Thymus (tissue), 14 donors: ENCODE data around the gene CALHM6. TPM values are rescaled to one million over a fixed set of nuclear protein-coding genes. Genes with fewer than 3 reads are reported as not detected.
A peak's percentile ranks its signal among the peaks of the same experiment; 100 is the strongest.

Experiments used
- DNase-seq, 9 donors: peaks; one replicate each; pipeline ENCODE4 v3.0.0-alpha.2; 2013; ENCODE audit warnings: low spot score in 9 of 9, low read depth in 6 of 9, missing footprints in 1 of 9
- H3K27ac ChIP-seq, 2 donors: one replicate each; pipeline ENCODE4 v1.5.1; 2013; ENCODE audit warnings: control low read depth in 1 of 2, low read depth in 1 of 2, low read length in 1 of 2, mild to moderate bottlenecking in 1 of 2, moderate library complexity in 1 of 2
- H3K27me3 ChIP-seq, 2 donors: one replicate each; pipeline ENCODE4 v1.5.1; 2013; ENCODE audit warnings: low read length in 1 of 2; ENCODE audit not compliant: control insufficient read depth in 2 of 2, insufficient read depth in 1 of 2
- H3K36me3 ChIP-seq, 2 donors: one replicate each; pipeline ENCODE4 v1.5.1; 2013; ENCODE audit warnings: low read length in 1 of 2, mild to moderate bottlenecking in 1 of 2, moderate library complexity in 1 of 2; ENCODE audit not compliant: control insufficient read depth in 2 of 2, insufficient read depth in 2 of 2
- H3K4me1 ChIP-seq, 2 donors: one replicate each; pipeline ENCODE4 v1.5.1; 2013; ENCODE audit warnings: low read length in 2 of 2; ENCODE audit not compliant: control insufficient read depth in 2 of 2, insufficient read depth in 2 of 2
- H3K4me3 ChIP-seq, 2 donors: one replicate each; pipeline ENCODE4 v1.5.1; 2013; ENCODE audit warnings: low read length in 2 of 2, control low read depth in 1 of 2, mild to moderate bottlenecking in 1 of 2
- H3K9me3 ChIP-seq, 2 donors: one replicate each; pipeline ENCODE4 v1.5.1; 2013; ENCODE audit warnings: low read length in 1 of 2, mild to moderate bottlenecking in 1 of 2; ENCODE audit not compliant: control insufficient read depth in 2 of 2, insufficient read depth in 1 of 2
- WGBS: extraction: QIAGEN DNeasy Blood & Tissue Kit; methylation state at CpG from one replicate; pipeline ENCODE4 v1.1.7; 2013; 5-methylcytosine and 5-hydroxymethylcytosine counted together
- long read RNA-seq, 10 donors: transcript quantifications; one replicate each; lab custom pipeline, GENCODE V29; 2026
- polyA plus RNA-seq: library from polyadenylated mRNA; stranded (reverse); fragments of 200-250 nt; gene quantifications from one replicate; pipeline ENCODE4 v1.2.3, GENCODE V29; 2013
- total RNA-seq: library from RNA; stranded (reverse); fragments of 120-200 nt; gene quantifications from one replicate; pipeline ENCODE4 v1.2.4, GENCODE V29; 2013
- donor health status: healthy.

Gene CALHM6
- total RNA-seq = 43.4 TPM
- polyA plus RNA-seq = 45.3 TPM
- long read RNA-seq, donor 1 = 0 reads
- long read RNA-seq, donor 2 = 0 reads
- long read RNA-seq, donor 3, partial matches to known transcripts = 25 of 29 reads
- long read RNA-seq, donor 3, other reads (novel, unspliced or antisense) = 0 of 29 reads
- long read RNA-seq, donor 4, partial matches to known transcripts = 15 of 17 reads
- long read RNA-seq, donor 4, other reads (novel, unspliced or antisense) = 0 of 17 reads
- long read RNA-seq, donor 5, partial matches to known transcripts = 28 of 31 reads
- long read RNA-seq, donor 5, other reads (novel, unspliced or antisense) = 0 of 31 reads
- long read RNA-seq, donor 6, partial matches to known transcripts = 7 of 9 reads
- long read RNA-seq, donor 6, other reads (novel, unspliced or antisense) = 0 of 9 reads
- long read RNA-seq, donor 7, partial matches to known transcripts = 6 of 7 reads
- long read RNA-seq, donor 7, other reads (novel, unspliced or antisense) = 0 of 7 reads
- long read RNA-seq, donor 8, partial matches to known transcripts = 12 of 13 reads
- long read RNA-seq, donor 8, other reads (novel, unspliced or antisense) = 0 of 13 reads
- long read RNA-seq, donor 9, partial matches to known transcripts = 20 of 20 reads
- long read RNA-seq, donor 9, other reads (novel, unspliced or antisense) = 0 of 20 reads
- long read RNA-seq, donor 10, partial matches to known transcripts = 21 of 22 reads
- long read RNA-seq, donor 10, other reads (novel, unspliced or antisense) = 0 of 22 reads

GRCh38 chr6:116461331-116461931 is at the start of gene CALHM6:
CALHM6 (plus strand) TSS chr6:116461375; CDS start chr6:116461930, 555 bp downstream.
- DNase-seq = no peak
- no peaks in the 10 kb centered on the region for H3K27me3 ChIP-seq
- peak within 1 kb of the TSS; percentile 16 to 25 for H3K27ac ChIP-seq
- H3K4me3 ChIP-seq = peak within 1 kb of the TSS; percentile 45 to 59
- 36% methylated on average over 13 of the region's 13 CpGs for WGBS
- H3K9me3 ChIP-seq = no peaks in the 10 kb centered on the region
- H3K4me1 ChIP-seq = peaks cover 9 to 19% of the 10 kb centered on the region in 2 donors
- H3K36me3 ChIP-seq = no peaks in the 10 kb centered on the region

- Histone ChIP-seq H3K4me3 (no peak overlapping the region), H3K27me3 (no peaks in the 10 kb centered on the region), H3K27ac (no peak overlapping the region), H3K36me3 (no peaks in the 10 kb centered on the region), H3K9me3 (no peaks in the 10 kb centered on the region), H3K4me1 (peaks cover 0 to 7% of the 10 kb centered on the region in 2 donors)
- no peak for DNase-seq
Observed at GRCh38 chr6:116412270-116412669, 48.9 kb upstream of the CALHM6 start.

GRCh38 chr6:116413357-116413756 is 47.8 kb upstream of the CALHM6 start:
- Histone ChIP-seq H3K9me3 (no peaks in the 10 kb centered on the region), H3K27me3 (no peaks in the 10 kb centered on the region), H3K4me1 (peaks cover 0 to 7% of the 10 kb centered on the region in 2 donors), H3K27ac (no peak overlapping the region), H3K36me3 (no peaks in the 10 kb centered on the region), H3K4me3 (no peak overlapping the region)
- 96% methylated on average over 1 of the region's 1 CpG for WGBS
- DNase-seq = no peak

- no peaks in the 10 kb centered on the region for H3K4me1 ChIP-seq
- H3K36me3 ChIP-seq = no peaks in the 10 kb centered on the region
- H3K27ac ChIP-seq = no peak overlapping the region
- no peak for DNase-seq
- H3K9me3 ChIP-seq = no peaks in the 10 kb centered on the region
- WGBS = 98% methylated on average over 3 of the region's 3 CpGs
- no peaks in the 10 kb centered on the region for H3K27me3 ChIP-seq
- no peak overlapping the region for H3K4me3 ChIP-seq
Observed at GRCh38 chr6:116417661-116418060, 43.5 kb upstream of the CALHM6 start.

GRCh38 chr6:116419069-116419786 is 41.9 kb upstream of the CALHM6 start:
- H3K27ac ChIP-seq = no peak overlapping the region
- no peak for DNase-seq
- no peaks in the 10 kb centered on the region for H3K27me3 ChIP-seq
- no peaks in the 10 kb centered on the region for H3K9me3 ChIP-seq
- 96% methylated on average over 2 of the region's 2 CpGs for WGBS
- H3K4me3 ChIP-seq = no peak overlapping the region
- H3K4me1 ChIP-seq = no peaks in the 10 kb centered on the region
- no peaks in the 10 kb centered on the region for H3K36me3 ChIP-seq

- H3K4me1 ChIP-seq = no peaks in the 10 kb centered on the region
- H3K9me3 ChIP-seq = no peaks in the 10 kb centered on the region
- H3K36me3 ChIP-seq = no peaks in the 10 kb centered on the region
- WGBS = 97% methylated on average over 5 of the region's 5 CpGs
- DNase-seq = no peak
- no peaks in the 10 kb centered on the region for H3K27me3 ChIP-seq
- no peak overlapping the region for H3K27ac ChIP-seq
- no peak overlapping the region for H3K4me3 ChIP-seq
Observed at GRCh38 chr6:116420341-116420740, 40.8 kb upstream of the CALHM6 start.

GRCh38 chr6:116422238-116422637 is 38.9 kb upstream of the CALHM6 start:
- H3K27ac ChIP-seq = no peak overlapping the region
- H3K4me1 ChIP-seq = no peaks in the 10 kb centered on the region
- H3K4me3 ChIP-seq = no peak overlapping the region
- no peaks in the 10 kb centered on the region for H3K27me3 ChIP-seq
- DNase-seq = no peak
- H3K36me3 ChIP-seq = no peaks in the 10 kb centered on the region
- no peaks in the 10 kb centered on the region for H3K9me3 ChIP-seq
- 97% methylated on average over 3 of the region's 3 CpGs for WGBS

- H3K27ac ChIP-seq = no peak overlapping the region
- no peaks in the 10 kb centered on the region for H3K4me1 ChIP-seq
- no peak overlapping the region for H3K4me3 ChIP-seq
- 94% methylated on average over 1 of the region's 1 CpG for WGBS
- H3K36me3 ChIP-seq = no peaks in the 10 kb centered on the region
- no peak for DNase-seq
- H3K9me3 ChIP-seq = no peaks in the 10 kb centered on the region
- no peaks in the 10 kb centered on the region for H3K27me3 ChIP-seq
Observed at GRCh38 chr6:116424001-116424400, 37.2 kb upstream of the CALHM6 start.
